ENCODE data around the gene SMIM32.
A peak's percentile ranks its signal among the peaks of the same experiment; 100 is the strongest.

SMIM32 gene

GRCh38 chr5:136215812-136216211 lies 22.9 kb upstream of the SMIM32 start:
- H3K27ac ChIP-seq, result no peak overlapping the region
- TF ChIP-seq ZFX (IDR thresholded peaks at IDR 0.05; ENCODE audit: borderline replicate concordance) (no peak), CTCF (IDR thresholded peaks at IDR 0.05) (no peak)

- H3K27ac ChIP-seq, result no peak overlapping the region
- TF ChIP-seq ZFX (IDR thresholded peaks at IDR 0.05; ENCODE audit: borderline replicate concordance), result no peak
- no peak for TF ChIP-seq CTCF (IDR thresholded peaks at IDR 0.05)
These were observed 21.0 kb upstream of the SMIM32 start for GRCh38 chr5:136213919-136214493.

GRCh38 chr5:136212252-136212721 lies 19.3 kb upstream of the SMIM32 start:
- TF ChIP-seq ZFX (IDR thresholded peaks at IDR 0.05; ENCODE audit: borderline replicate concordance) (no peak), CTCF (IDR thresholded peaks at IDR 0.05) (peak; percentile 84)

DNA sequence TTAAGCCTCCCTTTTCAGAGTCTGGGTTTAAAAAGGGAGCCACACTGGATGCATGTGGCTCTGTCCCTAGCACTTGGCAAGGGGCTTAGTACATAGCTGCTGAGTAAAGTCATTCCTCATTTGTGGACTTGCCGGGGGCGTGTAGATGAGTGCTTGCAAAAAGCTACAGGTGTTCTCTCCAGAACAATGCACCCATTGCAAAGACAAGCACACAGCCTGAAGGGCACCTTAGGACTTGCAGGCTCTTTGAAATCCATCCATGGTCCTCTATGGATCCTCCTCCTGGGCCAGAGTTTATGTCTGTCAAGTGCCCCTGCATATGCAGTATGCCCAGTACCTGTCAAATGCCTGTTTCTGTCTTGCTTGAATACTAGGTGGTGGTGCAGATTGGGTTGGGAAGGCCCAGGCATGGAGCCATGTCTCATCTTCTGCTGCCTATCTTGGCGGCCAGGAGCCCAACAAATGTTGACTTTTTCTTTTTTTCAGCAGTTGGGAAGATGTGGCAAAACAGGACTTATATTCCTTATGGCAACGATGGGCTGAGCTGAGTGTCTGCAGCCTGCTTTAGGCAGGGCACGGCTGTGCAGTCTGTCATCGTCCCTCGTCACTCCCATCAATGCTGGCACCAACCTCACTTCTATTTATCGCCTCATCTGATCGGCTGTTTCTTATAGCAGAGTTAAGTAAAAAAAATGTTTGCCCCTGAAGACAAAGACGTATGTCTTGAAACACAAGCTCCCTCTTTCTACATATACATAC lies 18.5 kb upstream of the SMIM32 start:
- TF ChIP-seq ZFX (IDR thresholded peaks at IDR 0.05; ENCODE audit: borderline replicate concordance) (no peak), CTCF (IDR thresholded peaks at IDR 0.05) (no peak)
- H3K27ac ChIP-seq, result no peak overlapping the region

More at GRCh38 chr5:136212252-136212721, 19.3 kb upstream of the SMIM32 start:
- no peak overlapping the region for H3K27ac ChIP-seq

DNA sequence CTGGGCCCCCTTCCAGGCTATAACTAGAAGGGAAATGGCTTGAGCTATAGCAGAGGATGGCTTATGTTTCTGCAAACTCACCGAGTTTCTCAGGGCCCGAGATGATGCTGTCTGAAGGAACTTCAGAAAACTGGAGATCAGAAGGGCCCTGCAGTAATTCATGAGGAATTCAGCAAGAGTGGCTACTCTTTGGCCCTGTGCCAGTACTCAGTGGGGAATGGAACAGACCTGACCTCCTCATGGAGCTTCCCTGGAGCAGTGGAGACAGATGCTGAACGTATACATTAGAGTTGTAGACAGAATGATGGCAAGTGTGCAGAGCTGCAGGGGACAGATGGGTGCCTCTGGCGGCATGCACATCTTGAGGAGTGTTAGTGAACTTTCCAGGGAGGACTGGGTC lies 17.3 kb upstream of the SMIM32 start:
- H3K27ac ChIP-seq, result no peak overlapping the region
- TF ChIP-seq CTCF (IDR thresholded peaks at IDR 0.05) (no peak), ZFX (IDR thresholded peaks at IDR 0.05; ENCODE audit: borderline replicate concordance) (no peak)

GRCh38 chr5:136209346-136209910 lies 16.5 kb upstream of the SMIM32 start:
- TF ChIP-seq ZFX (IDR thresholded peaks at IDR 0.05; ENCODE audit: borderline replicate concordance) (no peak), CTCF (IDR thresholded peaks at IDR 0.05) (no peak)
- H3K27ac ChIP-seq, result no peak overlapping the region

DNA sequence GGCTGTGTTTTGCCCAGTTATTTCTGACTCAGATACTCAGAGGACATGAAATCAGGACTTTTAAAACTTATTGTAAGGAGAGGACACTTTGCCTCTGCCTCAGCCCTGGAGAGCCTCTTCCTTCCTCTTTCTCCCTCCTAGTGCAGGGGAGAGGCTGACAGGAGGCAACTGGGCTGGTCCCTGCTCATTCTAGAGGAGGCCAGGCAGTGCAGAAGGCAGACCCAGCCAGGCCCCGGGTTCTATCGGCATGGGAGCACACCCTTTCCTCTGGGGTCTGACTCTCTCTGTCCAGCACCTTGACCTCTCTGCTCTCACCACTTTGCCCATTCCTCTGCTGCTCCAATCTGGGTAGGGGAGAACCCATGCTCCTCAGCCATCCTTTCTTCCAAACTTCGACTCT lies 16.0 kb upstream of the SMIM32 start:
- TF ChIP-seq CTCF (IDR thresholded peaks at IDR 0.05), result no peak
- TF ChIP-seq ZFX (IDR thresholded peaks at IDR 0.05; ENCODE audit: borderline replicate concordance), result no peak
- H3K27ac ChIP-seq, result no peak overlapping the region

All from 22Rv1 (cell line).